Vagina (tissue), 2 donors: ENCODE data around the gene AMOTL2. TPM values are rescaled to one million over a fixed set of nuclear protein-coding genes. Genes with fewer than 3 reads are reported as not detected.

Experiments used
- DNase-seq, 2 donors: peaks; one replicate each; pipeline ENCODE4 v3.0.0-alpha.2; 2017; ENCODE audit errors: extremely low spot score in 2 of 2
- H3K27ac ChIP-seq: fragments of 200-600 bp; sonication (generic); one replicate; pipeline ENCODE4 v1.5.1; 2019
- H3K27me3 ChIP-seq: fragments of 200-600 bp; sonication (generic); one replicate; pipeline ENCODE4 v1.5.1; 2019
- H3K36me3 ChIP-seq, 2 donors: fragments of 200-600 bp; sonication (generic); one replicate each; pipeline ENCODE4 v1.5.1; 2017 to 2019
- H3K4me1 ChIP-seq: fragments of 200-600 bp; sonication (generic); one replicate; pipeline ENCODE4 v1.5.1; 2019
- H3K4me3 ChIP-seq, 2 donors: fragments of 200-600 bp; sonication (generic); 1 replicate in 1 of 2; 2 replicates in 1 of 2; pipeline ENCODE4 v1.5.1; 2016 to 2019
- H3K9me3 ChIP-seq: fragments of 200-600 bp; sonication (generic); one replicate; pipeline ENCODE4 v1.5.1; 2019
- POLR2A ChIP-seq, 2 donors: fragments of 450-650 bp; IDR thresholded peaks; one replicate each; pipeline ENCODE4 v1.6.1; 2017; ENCODE audit warnings: antibody characterized with exemption in 2 of 2, mild to moderate bottlenecking in 2 of 2, moderate library complexity in 2 of 2
- POLR2AphosphoS5 ChIP-seq, 2 donors: sonication (generic); formaldehyde crosslinking; IDR thresholded peaks; one replicate each; pipeline ENCODE4 v1.9.0; 2017; ENCODE audit warnings: antibody characterized with exemption in 2 of 2, mild to moderate bottlenecking in 2 of 2, low read depth in 1 of 2; ENCODE audit not compliant: insufficient read depth in 1 of 2
- intact Hi-C: fragments of 100-400 bp; cut with DNase I; formaldehyde crosslinking; loops from one replicate; pipeline ENCODE4 v1.15.1; 2023
- total RNA-seq: library from RNA; depleted of rRNA; stranded (reverse); fragments of >200 nt; gene quantifications from one replicate; pipeline ENCODE4 v1.2.3, GENCODE V29; 2016
- TF ChIP-seq, protein P1 (sequence below), 3 experiments: fragments of 450-650 bp in 2 of 3; fragments of 200-600 bp in 1 of 3; sonication (generic) in 1 of 3; IDR thresholded peaks; one replicate each; pipeline ENCODE4 v1.5.1; 2017 to 2019; ENCODE audit warnings: antibody characterized with exemption in 3 of 3, mild to moderate bottlenecking in 2 of 3, moderate library complexity in 2 of 3

Gene AMOTL2
- total RNA-seq, 1 donor from 2014 or later: 60.6 TPM

DNA sequence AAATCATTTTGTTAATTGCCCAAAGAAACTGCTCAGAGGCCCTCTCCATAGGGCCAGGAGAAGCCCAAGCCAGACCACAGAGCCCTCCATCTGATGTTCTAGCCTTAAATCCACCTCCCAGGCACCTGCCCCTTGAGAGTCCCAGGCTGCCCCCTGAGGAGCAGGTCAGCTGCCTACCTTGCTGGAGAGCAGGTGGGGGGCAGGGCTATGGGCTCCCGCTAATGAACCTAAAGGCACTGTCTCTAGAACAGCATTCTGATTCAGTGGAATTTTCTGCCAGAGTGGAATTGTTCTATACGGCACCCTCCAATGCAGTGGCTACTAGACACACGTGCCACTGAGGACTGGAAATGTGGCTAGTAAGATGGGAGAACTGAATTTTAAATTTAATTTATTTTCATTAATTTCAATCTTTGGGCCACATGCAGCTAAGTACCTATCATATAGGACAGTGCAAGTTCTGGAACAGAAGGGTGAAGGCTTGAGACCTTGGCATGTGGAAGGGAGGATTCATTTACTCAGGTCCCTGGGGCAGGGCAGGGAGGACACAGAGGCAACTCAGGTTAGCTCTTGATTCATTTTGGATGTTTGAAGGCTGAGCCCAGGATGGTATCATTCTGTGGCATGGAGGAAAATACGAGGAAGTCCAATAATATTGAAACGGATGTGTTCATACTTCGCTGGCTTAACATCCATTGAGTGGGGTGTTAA, 11.4 kb downstream of the AMOTL2 start:
- H3K36me3 ChIP-seq: peaks cover 0 to 70% of the 10 kb centered on the region in 2 donors

DNA sequence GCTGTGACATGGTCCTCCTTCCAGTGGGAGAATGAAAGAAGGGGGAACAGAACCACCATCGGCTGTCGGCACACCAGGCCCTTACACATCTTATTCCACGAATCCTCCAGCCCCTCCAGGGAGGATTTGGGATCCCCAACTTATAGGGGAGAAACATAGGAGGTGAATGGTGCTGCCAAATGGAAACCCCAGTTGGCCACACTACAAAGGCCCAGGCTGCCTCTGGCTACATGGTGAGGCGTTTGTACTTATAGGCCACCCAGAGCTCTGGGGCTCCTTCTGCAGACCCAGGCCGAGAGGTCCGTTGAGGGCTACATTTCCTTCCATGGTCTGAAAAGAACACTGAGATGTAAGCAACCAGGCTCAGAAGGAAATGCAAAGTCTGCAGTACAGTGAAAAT, 12.0 kb downstream of the AMOTL2 start:
- Histone ChIP-seq H3K27me3 (no peaks in the 10 kb centered on the region), H3K9me3 (no peaks in the 10 kb centered on the region), H3K4me1 (peaks cover 97% of the 10 kb centered on the region), H3K4me3 (no peak overlapping the region), H3K36me3 (peaks cover 0 to 68% of the 10 kb centered on the region in 2 donors), H3K27ac (peak overlapping the region; percentile 97)
- TF ChIP-seq POLR2A (IDR thresholded peaks at IDR 0.05) (no peak), POLR2AphosphoS5 (IDR thresholded peaks at IDR 0.05; ENCODE audit: insufficient read depth in 1 of 2, low read depth in 1 of 2) (no peak)
- TF ChIP-seq, protein P1, sequence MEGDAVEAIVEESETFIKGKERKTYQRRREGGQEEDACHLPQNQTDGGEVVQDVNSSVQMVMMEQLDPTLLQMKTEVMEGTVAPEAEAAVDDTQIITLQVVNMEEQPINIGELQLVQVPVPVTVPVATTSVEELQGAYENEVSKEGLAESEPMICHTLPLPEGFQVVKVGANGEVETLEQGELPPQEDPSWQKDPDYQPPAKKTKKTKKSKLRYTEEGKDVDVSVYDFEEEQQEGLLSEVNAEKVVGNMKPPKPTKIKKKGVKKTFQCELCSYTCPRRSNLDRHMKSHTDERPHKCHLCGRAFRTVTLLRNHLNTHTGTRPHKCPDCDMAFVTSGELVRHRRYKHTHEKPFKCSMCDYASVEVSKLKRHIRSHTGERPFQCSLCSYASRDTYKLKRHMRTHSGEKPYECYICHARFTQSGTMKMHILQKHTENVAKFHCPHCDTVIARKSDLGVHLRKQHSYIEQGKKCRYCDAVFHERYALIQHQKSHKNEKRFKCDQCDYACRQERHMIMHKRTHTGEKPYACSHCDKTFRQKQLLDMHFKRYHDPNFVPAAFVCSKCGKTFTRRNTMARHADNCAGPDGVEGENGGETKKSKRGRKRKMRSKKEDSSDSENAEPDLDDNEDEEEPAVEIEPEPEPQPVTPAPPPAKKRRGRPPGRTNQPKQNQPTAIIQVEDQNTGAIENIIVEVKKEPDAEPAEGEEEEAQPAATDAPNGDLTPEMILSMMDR (IDR thresholded peaks at IDR 0.05): no peak
- intact Hi-C loops: no loop called here
- no peak for DNase-seq

More for the DNA sequence above, 11.4 kb downstream of the AMOTL2 start:
- peak overlapping the region; percentile 97 for H3K27ac ChIP-seq
- no peak overlapping the region for H3K4me3 ChIP-seq
- no peaks in the 10 kb centered on the region for H3K27me3 ChIP-seq
- no peak for DNase-seq
- intact Hi-C loops: no loop called here
- H3K4me1 ChIP-seq: peaks cover 97% of the 10 kb centered on the region
- H3K9me3 ChIP-seq: no peaks in the 10 kb centered on the region
- TF ChIP-seq, protein P1 (IDR thresholded peaks at IDR 0.05): no peak
- TF ChIP-seq POLR2AphosphoS5 (IDR thresholded peaks at IDR 0.05; ENCODE audit: insufficient read depth in 1 of 2, low read depth in 1 of 2): no peak
- no peak for TF ChIP-seq POLR2A (IDR thresholded peaks at IDR 0.05)

DNA sequence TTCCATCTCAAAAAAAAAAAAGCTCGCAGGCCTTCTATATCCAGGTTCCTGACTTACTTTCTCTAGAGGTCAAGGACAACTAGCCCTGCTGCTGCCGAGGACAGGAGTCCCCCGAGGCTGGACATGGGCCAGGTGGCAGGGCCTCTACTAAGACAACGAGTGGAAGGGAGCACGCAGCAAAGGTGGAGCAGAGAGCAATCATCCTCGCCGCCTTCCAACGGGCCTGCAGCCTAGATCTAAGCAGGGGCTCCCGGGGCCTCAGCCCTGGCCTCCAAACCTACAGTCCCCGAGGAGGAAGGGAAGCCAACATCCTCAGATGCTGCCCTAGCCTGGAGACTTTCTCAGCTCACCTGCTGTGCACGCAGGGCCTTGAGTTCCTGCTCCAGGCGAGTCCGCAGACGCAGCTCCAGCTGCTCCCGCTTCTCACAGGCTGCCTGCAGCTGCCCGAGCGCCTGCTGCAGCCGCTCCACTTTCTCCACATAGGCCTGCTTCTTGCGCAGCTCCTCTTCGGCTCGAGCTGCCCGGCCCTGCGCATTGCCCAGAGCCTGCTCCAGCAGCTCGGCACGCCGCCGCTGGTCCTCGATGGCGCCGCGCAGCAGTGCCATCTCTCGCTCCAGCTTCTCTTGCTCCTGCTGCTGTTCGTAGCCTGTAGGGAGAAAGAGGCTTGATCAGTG, 12.9 kb downstream of the AMOTL2 start:
- Histone ChIP-seq H3K36me3 (peaks cover 0 to 68% of the 10 kb centered on the region in 2 donors), H3K27ac (peak overlapping the region; percentile 97), H3K9me3 (no peaks in the 10 kb centered on the region), H3K27me3 (no peaks in the 10 kb centered on the region), H3K4me1 (peaks cover 97% of the 10 kb centered on the region), H3K4me3 (no peak overlapping the region)
- intact Hi-C loops: no loop called here
- TF ChIP-seq, protein P1 (IDR thresholded peaks at IDR 0.05): no peak
- no peak for TF ChIP-seq POLR2AphosphoS5 (IDR thresholded peaks at IDR 0.05; ENCODE audit: insufficient read depth in 1 of 2, low read depth in 1 of 2)
- TF ChIP-seq POLR2A (IDR thresholded peaks at IDR 0.05): no peak
- no peak for DNase-seq

DNA sequence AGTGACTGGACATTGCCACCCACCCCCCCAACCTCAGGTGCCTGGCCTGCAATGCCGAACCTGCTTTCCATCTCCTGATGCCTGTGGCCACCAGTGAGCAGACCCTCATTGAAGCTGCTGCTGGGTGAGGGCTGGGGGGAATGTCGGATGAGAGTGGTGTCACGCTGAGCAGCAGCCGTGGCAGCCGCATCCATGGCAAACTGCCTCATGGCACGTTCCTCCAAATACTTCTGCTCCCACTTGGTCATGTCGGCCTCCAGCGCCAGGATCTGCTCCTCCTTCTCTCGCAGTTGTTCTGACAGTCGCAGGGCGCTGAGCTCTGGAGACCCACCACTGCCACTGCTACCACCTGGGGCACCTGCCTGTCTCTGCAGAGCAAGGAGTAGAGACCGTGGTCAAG, 14.2 kb downstream of the AMOTL2 start:
- intact Hi-C loops: no loop called here
- Histone ChIP-seq H3K9me3 (no peaks in the 10 kb centered on the region), H3K36me3 (peaks cover 0 to 72% of the 10 kb centered on the region in 2 donors), H3K4me3 (no peak overlapping the region), H3K4me1 (peaks cover 97% of the 10 kb centered on the region), H3K27me3 (no peaks in the 10 kb centered on the region), H3K27ac (peak overlapping the region; percentile 97)
- TF ChIP-seq POLR2A (IDR thresholded peaks at IDR 0.05): no peak
- TF ChIP-seq, protein P1 (IDR thresholded peaks at IDR 0.05): no peak
- no peak for TF ChIP-seq POLR2AphosphoS5 (IDR thresholded peaks at IDR 0.05; ENCODE audit: insufficient read depth in 1 of 2, low read depth in 1 of 2)
- no peak for DNase-seq
